ENCODE results near the gene ANP32A. TPM values are rescaled to one million over a fixed set of nuclear protein-coding genes. Genes with fewer than 3 reads are reported as not detected.

Gene ANP32A
- total RNA-seq, 1 experiment from 2014 or later = 220 TPM

DNA sequence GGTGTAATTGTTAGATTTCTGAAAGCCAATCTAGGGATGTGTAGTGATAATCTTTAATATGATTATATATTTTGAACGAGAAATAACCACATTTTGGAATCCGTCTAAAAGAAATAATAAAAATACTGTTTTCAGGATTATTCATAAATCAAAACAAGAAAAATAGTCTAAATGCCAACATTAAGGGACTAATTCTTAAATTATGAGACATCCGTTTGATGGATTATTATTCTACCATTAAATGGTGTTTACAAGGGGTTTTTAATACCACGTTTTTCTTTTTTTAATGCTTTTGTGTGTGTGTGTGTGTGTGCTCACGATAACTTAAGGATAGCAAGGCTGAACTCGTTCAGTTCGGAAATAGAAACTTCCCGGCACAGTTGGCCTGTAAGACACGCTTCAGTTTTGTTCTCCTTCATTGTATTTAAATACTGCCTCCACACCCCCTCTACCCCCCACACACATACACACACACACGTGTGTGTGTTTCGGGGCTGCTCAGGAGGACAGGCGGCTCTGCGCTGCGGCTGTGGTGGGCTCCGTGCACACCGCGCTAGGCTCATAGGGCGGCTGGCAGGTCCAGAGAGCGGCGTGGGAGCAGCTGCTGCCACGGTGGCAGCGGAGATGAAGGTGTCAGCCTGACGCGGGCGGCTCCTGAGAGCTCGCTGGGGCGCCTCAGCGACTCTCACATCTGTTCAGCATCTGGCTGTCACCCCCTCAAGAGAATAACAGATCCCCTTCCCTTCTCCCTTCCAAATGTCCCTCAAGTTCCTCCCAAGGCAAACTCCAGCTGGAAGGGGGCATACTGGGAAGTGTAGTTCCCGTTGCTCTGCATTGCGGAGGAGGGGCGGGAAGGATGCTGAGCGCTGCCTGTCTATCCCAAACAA is 23.0 kb upstream of the ANP32A start:
- Histone ChIP-seq H3K79me2 (ENCODE audit: insufficient read depth, low read length) (no peaks in the 10 kb centered on the region), H3K27me3 (ENCODE audit: insufficient read depth, low read length) (no peaks in the 10 kb centered on the region; the same call in 1 of the 2 replicates), H2AFZ (ENCODE audit: low read depth, low read length, poor library complexity, severe bottlenecking) (no peak overlapping the region), H3K9me3 (ENCODE audit: control insufficient read depth in 1 of 2, insufficient read depth in 1 of 2, low read depth in 1 of 2, low read length in 2 of 2) (no peaks in the 10 kb centered on the region), H3K36me3 (ENCODE audit: control insufficient read depth in 1 of 2, insufficient read depth in 2 of 2, low read length in 2 of 2) (no peaks in the 10 kb centered on the region), H4K20me1 (ENCODE audit: insufficient read depth) (no peaks in the 10 kb centered on the region), H3K4me2 (ENCODE audit: low read length) (no peak overlapping the region), H3K4me1 (ENCODE audit: control insufficient read depth in 1 of 2, insufficient read depth in 2 of 2, low read length in 2 of 2) (no peaks in the 10 kb centered on the region), H3K27ac (ENCODE audit: low read depth, low read length) (no peak overlapping the region), H3K9ac (ENCODE audit: low read length) (no peak overlapping the region), H3K4me3 (replicated peaks in 1 of 2; ENCODE audit: low read depth in 1 of 2, low read length in 2 of 2) (no peak overlapping the region), H3K9me2 (ENCODE audit: insufficient read depth) (no peaks in the 10 kb centered on the region)
- DNase-seq (ENCODE audit: low read depth, low spot score) = no peak
- ChIA-PET RAD21 (ENCODE audit: low non-redundant PET in 1 of 2, low total read pairs in 2 of 2, uncharacterized antibody in 2 of 2, unreplicated experiment in 2 of 2) (no interaction called here), POLR2A (no interaction called here), CTCF (no interaction called here)
- BruUV-seq (replicated peaks) = no TSS peak
- intact Hi-C loops (cut with micrococcal nuclease) = no loop called here
- no peak for TF ChIP-seq JUND (IDR thresholded peaks at IDR 0.05)
- no peak for TF ChIP-seq CBX3 (IDR thresholded peaks at IDR 0.05; ENCODE audit: low read depth)
- no peak for TF ChIP-seq SIN3A (IDR thresholded peaks at IDR 0.05; ENCODE audit: low read depth)
- no peak for TF ChIP-seq POLR2A (IDR thresholded peaks at IDR 0.05; ENCODE audit: borderline replicate concordance, extremely low read depth, insufficient read depth, insufficient read length)
- TF ChIP-seq EZH2phosphoT487 (IDR thresholded peaks at IDR 0.05; ENCODE audit: borderline replicate concordance) = no peak
- TF ChIP-seq POLR2AphosphoS5 (IDR thresholded peaks at IDR 0.05; ENCODE audit: low read depth, low read length) = no peak
- no peak for TF ChIP-seq SRF (IDR thresholded peaks at IDR 0.05; ENCODE audit: low read depth)
- TF ChIP-seq ELF1 (IDR thresholded peaks at IDR 0.05; ENCODE audit: borderline replicate concordance, low read depth) = no peak
- TF ChIP-seq RAD21 (IDR thresholded peaks at IDR 0.05; ENCODE audit: low read depth) = no peak
- TF ChIP-seq EZH2 (IDR thresholded peaks at IDR 0.05) = no peak
- no peak for TF ChIP-seq EGR1 (IDR thresholded peaks at IDR 0.05; ENCODE audit: low read depth)
- no peak for TF ChIP-seq ZFX (IDR thresholded peaks at IDR 0.05)
- no peak for TF ChIP-seq TCF7L2 (IDR thresholded peaks at IDR 0.05; ENCODE audit: borderline replicate concordance, extremely low read depth, insufficient read depth, insufficient read length)
- TF ChIP-seq, protein P1, sequence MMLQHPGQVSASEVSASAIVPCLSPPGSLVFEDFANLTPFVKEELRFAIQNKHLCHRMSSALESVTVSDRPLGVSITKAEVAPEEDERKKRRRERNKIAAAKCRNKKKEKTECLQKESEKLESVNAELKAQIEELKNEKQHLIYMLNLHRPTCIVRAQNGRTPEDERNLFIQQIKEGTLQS (IDR thresholded peaks at IDR 0.05) = no peak
- ATAC-seq = no peak
